ENCODE measurements around the gene RTF1. TPM values are rescaled to one million over a fixed set of nuclear protein-coding genes. Genes with fewer than 3 reads are reported as not detected.

Gene RTF1
- total RNA-seq, 2 experiments from 2014 or later: 28.6 to 46.9 TPM

- H3K9me3 ChIP-seq (ENCODE audit: low read length): no peaks in the 10 kb centered on the region
- H2AFZ ChIP-seq (ENCODE audit: low read length): no peak overlapping the region
- ChIA-PET POLR2A (no interaction called here), CTCF (ENCODE audit: unreplicated experiment) (no interaction called here)
- H3K27ac ChIP-seq (ENCODE audit: low read depth, low read length, poor library complexity, severe bottlenecking): no peak overlapping the region
- intact Hi-C loops (cut with micrococcal nuclease; ENCODE audit: unreplicated experiment): no loop called here
- peaks cover 3% of the 10 kb centered on the region; the same call in 1 of the 2 replicates for H3K36me3 ChIP-seq (ENCODE audit: insufficient read depth, low read length)
- no peak for DNase-seq (ENCODE audit: low spot score)
- no peaks in the 10 kb centered on the region for H4K20me1 ChIP-seq (ENCODE audit: insufficient read depth, low read length)
- no peaks in the 10 kb centered on the region for H3K9me2 ChIP-seq (ENCODE audit: insufficient read depth, low read length)
- no peak overlapping the region for H3K4me3 ChIP-seq (ENCODE audit: low read depth, low read length, poor library complexity, severe bottlenecking)
- peaks cover 3% of the 10 kb centered on the region for H3K4me1 ChIP-seq (ENCODE audit: insufficient read depth, low read length, poor library complexity, severe bottlenecking)
- H3K4me2 ChIP-seq (ENCODE audit: low read length): no peak overlapping the region
- no peaks in the 10 kb centered on the region for H3K79me2 ChIP-seq (ENCODE audit: insufficient read depth, low read depth, low read length)
- no TSS peak for BruUV-seq (replicated peaks)
- TF ChIP-seq CTCF (conservative IDR thresholded peaks at IDR 0.05; ENCODE audit: low read length) (no peak), EZH2phosphoT487 (IDR thresholded peaks at IDR 0.05; ENCODE audit: borderline replicate concordance, low read depth, low read length) (no peak)
Observed at GRCh38 chr15:41487802-41488201, 70.9 kb downstream of the RTF1 start.

GRCh38 chr15:41489641-41490040, 72.7 kb downstream of the RTF1 start:
- intact Hi-C loops (cut with micrococcal nuclease; ENCODE audit: unreplicated experiment): no loop called here
- ChIA-PET CTCF (ENCODE audit: unreplicated experiment) (no interaction called here), POLR2A (no interaction called here)

GRCh38 chr15:41490355-41490754, 73.5 kb downstream of the RTF1 start:
- DNase-seq (ENCODE audit: low spot score): no peak
- H4K20me1 ChIP-seq (ENCODE audit: insufficient read depth, low read length): no peaks in the 10 kb centered on the region
- no peaks in the 10 kb centered on the region for H3K9me2 ChIP-seq (ENCODE audit: insufficient read depth, low read length)
- no peak overlapping the region for H2AFZ ChIP-seq (ENCODE audit: low read length)
- intact Hi-C loops (cut with micrococcal nuclease; ENCODE audit: unreplicated experiment): no loop called here
- H3K4me1 ChIP-seq (ENCODE audit: insufficient read depth, low read length, poor library complexity, severe bottlenecking): peaks cover 22% of the 10 kb centered on the region
- H3K27ac ChIP-seq (ENCODE audit: low read depth, low read length, poor library complexity, severe bottlenecking): no peak overlapping the region
- no peak overlapping the region for H3K4me3 ChIP-seq (ENCODE audit: low read depth, low read length, poor library complexity, severe bottlenecking)
- no peaks in the 10 kb centered on the region for H3K79me2 ChIP-seq (ENCODE audit: insufficient read depth, low read depth, low read length)
- no peaks in the 10 kb centered on the region for H3K36me3 ChIP-seq (ENCODE audit: insufficient read depth, low read length)
- H3K4me2 ChIP-seq (ENCODE audit: low read length): no peak overlapping the region
- no TSS peak for BruUV-seq (replicated peaks)
- ChIA-PET POLR2A (no interaction called here), CTCF (ENCODE audit: unreplicated experiment) (no interaction called here)
- H3K9me3 ChIP-seq (ENCODE audit: low read length): no peaks in the 10 kb centered on the region
- no peak for TF ChIP-seq CTCF (conservative IDR thresholded peaks at IDR 0.05; ENCODE audit: low read length)
- TF ChIP-seq EZH2phosphoT487 (IDR thresholded peaks at IDR 0.05; ENCODE audit: borderline replicate concordance, low read depth, low read length): no peak

More at GRCh38 chr15:41489641-41490040, 72.7 kb downstream of the RTF1 start:
- Histone ChIP-seq H3K4me1 (ENCODE audit: insufficient read depth, low read length, poor library complexity, severe bottlenecking) (peaks cover 15% of the 10 kb centered on the region), H3K4me3 (ENCODE audit: low read depth, low read length, poor library complexity, severe bottlenecking) (no peak overlapping the region), H3K4me2 (ENCODE audit: low read length) (no peak overlapping the region), H3K9me3 (ENCODE audit: low read length) (no peaks in the 10 kb centered on the region), H3K27ac (ENCODE audit: low read depth, low read length, poor library complexity, severe bottlenecking) (no peak overlapping the region), H3K36me3 (ENCODE audit: insufficient read depth, low read length) (no peaks in the 10 kb centered on the region), H4K20me1 (ENCODE audit: insufficient read depth, low read length) (no peaks in the 10 kb centered on the region), H2AFZ (ENCODE audit: low read length) (no peak overlapping the region), H3K9me2 (ENCODE audit: insufficient read depth, low read length) (no peaks in the 10 kb centered on the region), H3K79me2 (ENCODE audit: insufficient read depth, low read depth, low read length) (no peaks in the 10 kb centered on the region)
- DNase-seq (ENCODE audit: low spot score): no peak
- no peak for TF ChIP-seq EZH2phosphoT487 (IDR thresholded peaks at IDR 0.05; ENCODE audit: borderline replicate concordance, low read depth, low read length)
- TF ChIP-seq CTCF (conservative IDR thresholded peaks at IDR 0.05; ENCODE audit: low read length): no peak
- BruUV-seq (replicated peaks): no TSS peak
